Epithelial cell of esophagus (primary cell): ENCODE data around the gene PTK6.
"Not testable (repeated sequence)": the region's sequence is repeated elsewhere in the genome, so short reads cannot be mapped to it uniquely, and the experiment has no call there.

Experiments used
- DNase-seq: peaks from one replicate; pipeline ENCODE4 v3.0.0; 2010; ENCODE audit warnings: low read depth
- H3K4me3 ChIP-seq: 2 replicates; pipeline ENCODE4 v1.5.1; 2011; ENCODE audit warnings: mild to moderate bottlenecking, low read length, control low read depth
- TF ChIP-seq, protein P1 (sequence below): IDR thresholded peaks from 2 replicates; pipeline ENCODE4 v1.5.1; 2011; ENCODE audit warnings: low read depth, mild to moderate bottlenecking, low read length, control low read depth, inconsistent platforms; ENCODE audit not compliant: insufficient read depth; ENCODE audit errors: missing control alignments

PTK6 gene

DNA sequence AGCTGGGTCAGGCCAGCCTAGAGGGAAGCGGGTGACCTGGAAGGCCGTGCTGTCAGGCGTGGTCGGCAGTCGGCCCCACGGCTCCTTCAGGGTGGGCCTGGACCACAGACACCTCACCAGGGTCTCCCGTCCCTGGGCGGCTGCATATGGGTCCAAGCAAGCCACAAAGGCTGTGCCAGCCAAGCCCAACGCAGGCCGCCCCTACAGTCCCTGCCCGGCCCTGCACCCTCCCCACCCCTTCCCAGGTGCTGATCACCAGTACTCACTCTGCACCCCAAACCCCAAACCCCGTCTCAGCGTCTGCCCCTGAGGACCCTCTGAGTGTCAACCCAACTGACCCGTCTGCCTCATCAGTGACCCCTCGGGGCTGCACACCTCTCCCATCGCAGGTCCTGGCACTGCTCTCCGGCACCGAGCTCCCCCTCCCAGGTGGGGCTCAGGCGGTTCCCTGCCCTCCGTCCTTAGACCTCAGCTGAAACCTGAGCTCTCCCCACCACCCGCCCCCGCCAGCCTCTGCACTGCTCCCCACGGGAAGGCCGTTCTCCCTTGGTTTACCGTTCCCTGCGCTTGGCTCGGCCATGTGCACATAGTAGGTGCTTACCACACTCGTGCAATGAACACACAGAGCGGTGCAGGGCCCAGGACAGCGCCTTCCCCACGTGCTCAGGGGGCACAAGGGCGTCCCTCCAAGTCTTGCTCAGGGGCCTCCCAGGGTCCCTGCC is 18.1 kb downstream of the PTK6 start:
- TF ChIP-seq, protein P1, sequence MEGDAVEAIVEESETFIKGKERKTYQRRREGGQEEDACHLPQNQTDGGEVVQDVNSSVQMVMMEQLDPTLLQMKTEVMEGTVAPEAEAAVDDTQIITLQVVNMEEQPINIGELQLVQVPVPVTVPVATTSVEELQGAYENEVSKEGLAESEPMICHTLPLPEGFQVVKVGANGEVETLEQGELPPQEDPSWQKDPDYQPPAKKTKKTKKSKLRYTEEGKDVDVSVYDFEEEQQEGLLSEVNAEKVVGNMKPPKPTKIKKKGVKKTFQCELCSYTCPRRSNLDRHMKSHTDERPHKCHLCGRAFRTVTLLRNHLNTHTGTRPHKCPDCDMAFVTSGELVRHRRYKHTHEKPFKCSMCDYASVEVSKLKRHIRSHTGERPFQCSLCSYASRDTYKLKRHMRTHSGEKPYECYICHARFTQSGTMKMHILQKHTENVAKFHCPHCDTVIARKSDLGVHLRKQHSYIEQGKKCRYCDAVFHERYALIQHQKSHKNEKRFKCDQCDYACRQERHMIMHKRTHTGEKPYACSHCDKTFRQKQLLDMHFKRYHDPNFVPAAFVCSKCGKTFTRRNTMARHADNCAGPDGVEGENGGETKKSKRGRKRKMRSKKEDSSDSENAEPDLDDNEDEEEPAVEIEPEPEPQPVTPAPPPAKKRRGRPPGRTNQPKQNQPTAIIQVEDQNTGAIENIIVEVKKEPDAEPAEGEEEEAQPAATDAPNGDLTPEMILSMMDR, result no peak
- H3K4me3 ChIP-seq, result peak overlapping the region; percentile 52
- DNase-seq, result no peak

DNA sequence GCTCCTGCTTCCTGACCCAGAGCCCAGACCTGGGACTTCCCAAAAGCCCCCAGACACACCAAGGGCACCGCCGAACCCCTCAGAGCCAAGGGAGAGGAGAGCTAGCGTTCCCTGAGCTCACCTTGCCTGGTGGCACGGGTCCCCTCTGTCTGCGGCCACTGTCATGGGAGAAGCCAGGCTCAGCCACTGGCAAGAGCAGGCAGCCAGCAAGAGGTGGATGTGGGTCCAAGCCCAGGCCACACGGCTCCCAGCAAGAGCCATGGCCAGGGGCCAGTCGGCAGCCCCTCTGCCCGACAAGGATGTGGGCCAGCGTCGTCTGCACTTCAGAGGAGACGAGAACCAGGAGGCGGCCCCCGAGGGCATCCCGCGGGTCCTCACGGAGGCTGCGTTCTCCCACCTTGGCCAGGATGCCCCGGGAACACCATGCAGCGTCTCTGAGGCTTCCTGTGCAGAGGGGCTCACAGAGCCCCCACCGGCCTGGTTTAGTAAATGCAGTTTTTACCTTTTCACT is 18.8 kb downstream of the PTK6 start:
- DNase-seq, result no peak
- TF ChIP-seq, protein P1, result no peak
- H3K4me3 ChIP-seq, result no peak overlapping the region

DNA sequence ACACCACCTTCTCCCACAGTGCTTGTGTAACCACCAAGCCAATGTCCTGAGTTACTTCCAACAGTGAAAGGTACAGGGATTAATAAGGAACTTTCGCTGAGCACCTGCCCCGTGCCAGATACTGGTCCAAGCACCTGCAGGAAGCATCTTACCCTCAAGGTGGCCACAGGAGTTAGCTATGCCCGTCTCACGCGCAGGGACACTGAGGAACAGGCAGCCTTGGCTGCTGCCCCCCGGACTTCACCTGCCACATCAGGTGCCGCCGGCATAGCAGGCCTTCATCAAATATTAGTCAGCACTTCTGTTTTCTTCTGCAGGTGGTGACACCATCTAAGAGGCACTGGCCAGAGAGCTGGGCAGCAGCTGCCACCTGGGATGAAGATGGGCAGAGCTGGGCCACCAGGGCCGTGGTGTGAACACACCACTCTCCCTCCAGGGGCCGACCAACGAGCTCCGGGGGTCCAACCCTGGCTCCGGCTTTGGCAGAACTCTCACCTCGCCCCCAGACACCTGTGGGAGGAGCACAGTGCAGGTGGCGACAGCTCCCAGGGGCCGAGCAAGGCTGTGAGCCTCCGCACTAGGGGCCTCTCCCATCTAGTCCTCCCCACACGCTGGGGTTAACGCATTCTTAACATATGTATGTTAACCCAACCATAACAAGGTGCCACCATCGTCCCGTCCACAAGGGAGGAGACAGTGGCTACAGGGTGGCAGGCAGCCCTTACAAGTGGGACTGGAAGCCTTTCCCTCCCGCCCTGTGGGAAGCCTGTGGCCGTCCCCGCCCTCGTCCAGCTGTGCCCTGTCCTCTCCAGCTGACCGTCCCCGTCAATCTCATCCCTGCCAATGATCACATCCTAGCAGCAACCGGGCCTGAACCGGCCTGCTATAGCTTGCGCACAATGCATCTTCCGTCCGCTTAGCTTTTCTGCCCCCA is 19.5 kb downstream of the PTK6 start:
- H3K4me3 ChIP-seq, result no peak overlapping the region
- DNase-seq, result no peak
- TF ChIP-seq, protein P1, result no peak

DNA sequence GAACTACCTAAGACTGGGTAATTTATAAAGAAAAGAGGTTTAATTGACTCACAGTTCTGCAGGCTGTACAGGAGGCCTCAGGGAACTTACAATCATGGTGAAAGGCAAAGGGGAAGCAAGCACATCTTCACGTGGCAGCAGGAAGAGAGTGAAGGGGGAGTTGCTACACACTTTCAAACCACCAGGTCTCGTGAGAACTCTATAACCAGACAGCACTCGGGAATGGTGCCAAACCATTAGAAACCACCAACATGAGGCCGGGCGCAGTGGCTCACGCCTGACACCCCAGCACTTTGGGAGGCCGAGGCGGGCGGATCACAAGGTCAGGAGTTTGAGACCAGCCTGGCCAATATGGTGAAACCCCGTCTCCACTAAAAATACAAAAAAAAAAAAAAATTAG is 22.7 kb downstream of the PTK6 start:
- not testable (repeated sequence) for DNase-seq, H3K4me3 ChIP-seq

DNA sequence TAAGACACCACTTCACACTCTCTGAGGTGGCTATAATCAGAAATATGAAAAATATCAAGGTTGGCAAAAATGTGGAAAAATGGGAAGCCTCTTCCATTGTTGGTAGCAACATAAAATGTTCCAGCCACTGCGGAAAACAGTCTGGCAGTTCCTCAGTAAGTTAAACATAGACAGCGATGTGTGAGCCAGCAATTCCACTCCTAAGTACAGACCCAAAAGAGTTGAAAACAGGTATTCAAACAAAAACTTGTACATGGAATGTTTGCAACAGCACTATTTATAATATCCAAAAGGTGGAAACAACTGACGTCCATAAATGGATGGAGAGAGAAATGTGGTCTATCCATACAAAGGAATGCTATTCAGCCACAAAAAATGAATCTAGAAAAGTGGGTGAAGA is 24.0 kb downstream of the PTK6 start:
- TF ChIP-seq, protein P1, result no peak
- no peak for DNase-seq

DNA sequence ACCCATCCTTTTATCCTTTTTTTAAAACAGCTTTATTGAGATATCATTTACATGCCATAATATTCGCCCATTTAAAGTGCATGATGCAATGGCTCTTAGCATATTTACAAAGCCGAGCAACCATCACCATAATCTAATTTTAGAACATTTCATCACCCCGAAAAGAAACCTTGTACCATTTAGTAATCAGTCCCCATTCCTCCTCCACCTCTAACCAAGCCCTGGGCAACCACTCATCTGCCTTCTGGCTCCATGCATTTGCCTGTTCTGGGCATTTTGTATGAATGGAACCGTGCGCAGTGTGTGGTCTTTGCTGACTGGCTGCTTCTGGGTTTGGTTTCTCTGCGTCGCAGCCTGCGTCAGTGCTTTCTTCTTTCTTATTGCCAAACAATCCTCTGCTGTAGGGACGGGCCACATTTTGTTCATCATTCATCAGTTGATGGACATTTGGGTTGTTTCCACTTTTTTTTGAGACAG is 28.1 kb downstream of the PTK6 start:
- TF ChIP-seq, protein P1, result no peak
- no peak overlapping the region for H3K4me3 ChIP-seq
- DNase-seq, result no peak

More for the DNA sequence above, 24.0 kb downstream of the PTK6 start:
- H3K4me3 ChIP-seq, result no peak overlapping the region
